WERI-Rb-1 (cell line): ENCODE results near the gene EPN1.

Experiments used
- DNase-seq: peaks from one replicate; pipeline ENCODE4 v3.0.0-alpha.2; 2020
- H3K27ac ChIP-seq: fragments of 250-450 bp; sonication (Bioruptor Pico); 2 replicates; pipeline ENCODE4 v1.5.1; 2020; ENCODE audit warnings: mild to moderate bottlenecking, moderate library complexity
- H3K27me3 ChIP-seq: fragments of 250-450 bp; sonication (Bioruptor Pico); 2 replicates; pipeline ENCODE4 v1.5.1; 2021; ENCODE audit warnings: mild to moderate bottlenecking, low read depth, moderate library complexity; ENCODE audit not compliant: insufficient read depth, severe bottlenecking
- H3K36me3 ChIP-seq: fragments of 250-450 bp; sonication (Bioruptor Pico); 2 replicates; pipeline ENCODE4 v1.5.1; 2020; ENCODE audit warnings: mild to moderate bottlenecking, moderate library complexity
- H3K4me3 ChIP-seq: 2 replicates; pipeline ENCODE4 v1.5.1; 2011; ENCODE audit warnings: low read depth, mild to moderate bottlenecking, control low read depth, low read length
- H3K9me3 ChIP-seq: fragments of 250-450 bp; sonication (Bioruptor Pico); 2 replicates; pipeline ENCODE4 v1.5.1; 2021; ENCODE audit warnings: mild to moderate bottlenecking, moderate library complexity; ENCODE audit not compliant: severe bottlenecking
- TF ChIP-seq, protein P1 (sequence below): IDR thresholded peaks from 2 replicates; pipeline ENCODE4 v1.5.1; 2011; ENCODE audit warnings: low read depth, mild to moderate bottlenecking, control low read depth, inconsistent platforms, low read length

EPN1 gene

DNA sequence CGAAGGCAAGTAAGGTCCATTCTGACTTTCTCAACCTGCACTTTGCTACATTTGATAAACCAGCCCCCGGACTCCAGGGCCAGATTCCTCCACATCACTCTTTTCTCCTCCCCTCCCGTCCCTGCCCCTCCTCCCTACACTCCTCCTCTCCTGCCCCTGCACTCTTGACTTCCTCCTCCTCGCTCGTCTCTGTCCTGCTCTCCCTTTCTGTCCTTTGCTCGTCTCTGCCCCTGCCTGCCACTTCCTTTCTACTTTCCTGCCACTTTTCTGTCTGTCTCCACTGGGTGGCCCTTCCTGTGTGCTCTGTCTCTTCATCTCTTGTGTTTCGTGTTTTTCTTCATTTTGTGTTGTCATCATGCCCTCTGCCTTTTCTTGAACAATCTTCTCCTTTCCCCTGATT lies 13.2 kb upstream of the EPN1 start:
- Histone ChIP-seq H3K4me3 (no peak overlapping the region), H3K27ac (no peak overlapping the region), H3K9me3 (no peaks in the 10 kb centered on the region), H3K36me3 (peaks cover 84% of the 10 kb centered on the region), H3K27me3 (no peaks in the 10 kb centered on the region)
- DNase-seq, result no peak
- TF ChIP-seq, protein P1, sequence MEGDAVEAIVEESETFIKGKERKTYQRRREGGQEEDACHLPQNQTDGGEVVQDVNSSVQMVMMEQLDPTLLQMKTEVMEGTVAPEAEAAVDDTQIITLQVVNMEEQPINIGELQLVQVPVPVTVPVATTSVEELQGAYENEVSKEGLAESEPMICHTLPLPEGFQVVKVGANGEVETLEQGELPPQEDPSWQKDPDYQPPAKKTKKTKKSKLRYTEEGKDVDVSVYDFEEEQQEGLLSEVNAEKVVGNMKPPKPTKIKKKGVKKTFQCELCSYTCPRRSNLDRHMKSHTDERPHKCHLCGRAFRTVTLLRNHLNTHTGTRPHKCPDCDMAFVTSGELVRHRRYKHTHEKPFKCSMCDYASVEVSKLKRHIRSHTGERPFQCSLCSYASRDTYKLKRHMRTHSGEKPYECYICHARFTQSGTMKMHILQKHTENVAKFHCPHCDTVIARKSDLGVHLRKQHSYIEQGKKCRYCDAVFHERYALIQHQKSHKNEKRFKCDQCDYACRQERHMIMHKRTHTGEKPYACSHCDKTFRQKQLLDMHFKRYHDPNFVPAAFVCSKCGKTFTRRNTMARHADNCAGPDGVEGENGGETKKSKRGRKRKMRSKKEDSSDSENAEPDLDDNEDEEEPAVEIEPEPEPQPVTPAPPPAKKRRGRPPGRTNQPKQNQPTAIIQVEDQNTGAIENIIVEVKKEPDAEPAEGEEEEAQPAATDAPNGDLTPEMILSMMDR, result no peak

DNA sequence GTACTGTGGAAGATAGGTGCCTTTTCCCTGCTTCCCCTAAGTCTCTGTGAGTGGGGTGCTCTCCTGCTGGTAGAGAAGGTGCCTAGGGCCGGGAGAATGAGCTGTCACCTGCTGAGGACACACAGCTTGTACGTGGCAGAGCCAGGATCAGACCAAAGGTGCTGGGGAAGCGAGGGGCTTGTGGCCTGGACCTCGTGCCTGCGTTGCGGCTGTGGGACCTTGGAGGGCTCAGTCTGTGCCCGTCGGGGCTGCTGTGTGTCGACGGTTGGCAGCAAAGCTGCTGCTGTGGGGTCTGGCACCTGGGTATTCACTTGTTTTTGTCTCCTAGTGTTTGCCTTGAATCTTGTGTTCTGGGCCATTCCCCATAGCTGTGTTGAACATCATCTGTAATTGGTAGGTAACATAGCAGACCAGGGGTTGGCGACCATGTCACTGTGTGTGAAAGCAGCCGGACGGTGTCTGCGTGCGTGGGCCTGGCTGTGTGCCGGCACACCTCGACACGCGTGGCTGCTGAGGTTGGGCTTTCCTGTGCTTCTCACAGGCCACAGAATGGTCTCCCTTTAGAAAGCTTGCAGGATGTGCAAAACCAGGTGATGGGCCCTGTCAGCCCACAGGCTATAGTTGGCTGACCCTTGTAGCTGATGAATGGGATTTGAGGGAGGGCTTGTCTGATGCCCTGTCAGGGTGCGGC lies 11.0 kb upstream of the EPN1 start:
- no peak for DNase-seq
- H3K36me3 ChIP-seq, result peaks cover 83% of the 10 kb centered on the region
- no peaks in the 10 kb centered on the region for H3K27me3 ChIP-seq
- no peaks in the 10 kb centered on the region for H3K9me3 ChIP-seq
- TF ChIP-seq, protein P1, result no peak
- no peak overlapping the region for H3K4me3 ChIP-seq
- no peak overlapping the region for H3K27ac ChIP-seq

DNA sequence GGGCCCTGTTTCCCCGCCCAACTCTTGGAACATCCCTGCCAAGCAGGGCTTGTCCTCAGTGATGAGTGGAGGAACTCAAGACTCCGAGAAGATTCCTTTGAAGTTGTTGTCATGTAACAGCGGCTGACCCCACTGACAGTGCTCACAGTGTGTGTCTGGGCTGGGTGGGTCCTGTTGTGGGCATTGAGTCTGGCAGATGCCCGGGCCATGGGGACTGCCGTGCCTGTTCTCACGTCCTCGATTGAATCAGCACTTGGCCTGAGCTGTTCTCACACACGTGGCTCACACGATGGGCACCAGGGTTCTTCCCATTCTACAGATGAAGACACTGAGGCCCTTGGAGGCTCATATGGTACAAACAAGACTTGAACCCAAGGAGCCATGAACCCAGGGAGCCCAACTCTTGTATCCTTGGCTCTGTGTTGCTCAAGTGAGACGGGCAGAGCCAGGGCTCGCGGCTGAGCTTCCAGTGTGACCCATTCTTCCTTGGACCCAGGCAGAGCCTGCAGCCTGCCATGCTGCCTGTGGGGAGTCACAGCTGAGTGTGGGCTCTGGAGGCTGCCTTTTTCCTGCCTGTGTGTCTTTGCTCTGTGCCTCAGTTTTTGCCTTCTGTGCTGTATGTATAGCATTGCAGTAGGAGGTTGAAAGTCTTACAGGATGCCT lies 8.6 kb upstream of the EPN1 start:
- Histone ChIP-seq H3K27me3 (no peaks in the 10 kb centered on the region), H3K36me3 (peaks cover 81% of the 10 kb centered on the region), H3K9me3 (no peaks in the 10 kb centered on the region), H3K4me3 (no peak overlapping the region), H3K27ac (no peak overlapping the region)
- no peak for DNase-seq
- TF ChIP-seq, protein P1, result no peak

DNA sequence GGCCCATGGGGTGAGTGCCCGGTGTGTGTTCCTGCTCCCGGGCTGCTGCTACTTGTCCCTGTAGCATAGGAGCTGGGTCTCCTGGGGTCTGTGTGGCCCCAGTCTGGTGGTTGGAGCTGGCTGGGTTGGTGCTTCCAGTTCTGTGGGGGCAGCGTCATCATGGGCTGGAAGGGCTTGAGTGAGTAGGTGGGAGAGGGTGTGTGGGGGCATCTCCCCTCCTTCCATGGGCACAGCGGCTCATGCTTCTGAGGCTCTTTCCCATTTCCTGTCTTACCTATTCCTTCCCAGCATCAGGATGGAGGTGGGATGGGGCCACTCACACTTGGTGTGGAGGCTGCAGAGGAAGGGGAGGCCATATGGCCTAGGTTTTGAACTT lies 8.0 kb upstream of the EPN1 start:
- Histone ChIP-seq H3K27me3 (no peaks in the 10 kb centered on the region), H3K36me3 (peaks cover 81% of the 10 kb centered on the region), H3K9me3 (no peaks in the 10 kb centered on the region), H3K4me3 (no peak overlapping the region), H3K27ac (no peak overlapping the region)
- DNase-seq, result no peak
- TF ChIP-seq, protein P1, result no peak

DNA sequence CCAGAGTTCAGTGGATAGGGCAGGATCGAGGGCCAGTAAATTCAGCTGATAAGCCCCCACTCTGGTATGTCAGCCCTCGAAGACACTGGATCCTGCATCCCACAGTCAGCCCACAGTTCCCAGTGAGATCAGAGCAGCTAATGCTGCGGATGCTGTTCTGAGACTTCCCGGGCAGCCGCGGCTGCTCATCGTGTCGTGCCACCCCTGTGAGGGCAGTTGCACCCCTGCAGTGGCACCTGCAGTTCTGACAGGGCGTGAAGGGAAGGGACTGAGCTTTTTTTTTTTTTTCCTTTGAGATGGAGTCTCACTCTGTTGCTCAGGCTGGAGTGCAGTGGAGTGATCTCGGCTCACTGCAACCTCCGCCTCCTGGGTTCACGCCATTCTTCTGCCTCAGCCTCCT lies 7.5 kb upstream of the EPN1 start:
- no peak for DNase-seq
- TF ChIP-seq, protein P1, result no peak
- Histone ChIP-seq H3K27me3 (no peaks in the 10 kb centered on the region), H3K9me3 (no peaks in the 10 kb centered on the region), H3K36me3 (peaks cover 84% of the 10 kb centered on the region), H3K4me3 (no peak overlapping the region), H3K27ac (no peak overlapping the region)

DNA sequence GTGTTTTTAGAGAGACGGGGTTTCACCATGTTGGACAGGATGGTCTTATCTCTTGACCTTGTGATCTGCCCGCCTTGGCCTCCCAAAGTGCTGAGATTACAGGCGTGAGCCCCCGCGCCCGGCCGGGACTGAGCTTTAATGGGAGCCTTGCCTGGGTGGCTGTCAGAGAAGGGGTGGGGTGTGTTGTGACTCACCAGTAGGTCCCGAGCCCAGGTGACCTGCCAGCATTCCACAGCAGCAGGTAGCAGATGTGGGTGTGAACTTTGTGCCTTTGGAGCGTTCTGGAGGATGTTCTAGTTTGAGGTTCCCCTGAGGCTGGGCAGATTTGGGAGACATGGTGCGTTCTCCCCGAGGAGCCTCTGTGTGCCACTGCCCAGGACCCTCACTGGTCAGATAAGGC lies 7.1 kb upstream of the EPN1 start:
- no peaks in the 10 kb centered on the region for H3K27me3 ChIP-seq

More for the DNA sequence above, 7.1 kb upstream of the EPN1 start:
- TF ChIP-seq, protein P1, result no peak
- Histone ChIP-seq H3K9me3 (no peaks in the 10 kb centered on the region), H3K27ac (no peak overlapping the region), H3K36me3 (peaks cover 82% of the 10 kb centered on the region), H3K4me3 (no peak overlapping the region)
- no peak for DNase-seq
